PC-9 (cell line): ENCODE measurements around the gene CAPN9.

Source experiments
- EZH2 ChIP-seq: fragments of 200-600 bp; sonication (generic); IDR thresholded peaks from 2 replicates; pipeline ENCODE4 v1.8.0; 2017; ENCODE audit warnings: antibody characterized with exemption, low read depth
- TF ChIP-seq, protein P1 (sequence below): fragments of 200-600 bp; sonication (generic); conservative IDR thresholded peaks from 2 replicates; pipeline ENCODE4 v1.6.1; 2017; ENCODE audit warnings: mixed run types, antibody characterized with exemption, mild to moderate bottlenecking, moderate library complexity

DNA sequence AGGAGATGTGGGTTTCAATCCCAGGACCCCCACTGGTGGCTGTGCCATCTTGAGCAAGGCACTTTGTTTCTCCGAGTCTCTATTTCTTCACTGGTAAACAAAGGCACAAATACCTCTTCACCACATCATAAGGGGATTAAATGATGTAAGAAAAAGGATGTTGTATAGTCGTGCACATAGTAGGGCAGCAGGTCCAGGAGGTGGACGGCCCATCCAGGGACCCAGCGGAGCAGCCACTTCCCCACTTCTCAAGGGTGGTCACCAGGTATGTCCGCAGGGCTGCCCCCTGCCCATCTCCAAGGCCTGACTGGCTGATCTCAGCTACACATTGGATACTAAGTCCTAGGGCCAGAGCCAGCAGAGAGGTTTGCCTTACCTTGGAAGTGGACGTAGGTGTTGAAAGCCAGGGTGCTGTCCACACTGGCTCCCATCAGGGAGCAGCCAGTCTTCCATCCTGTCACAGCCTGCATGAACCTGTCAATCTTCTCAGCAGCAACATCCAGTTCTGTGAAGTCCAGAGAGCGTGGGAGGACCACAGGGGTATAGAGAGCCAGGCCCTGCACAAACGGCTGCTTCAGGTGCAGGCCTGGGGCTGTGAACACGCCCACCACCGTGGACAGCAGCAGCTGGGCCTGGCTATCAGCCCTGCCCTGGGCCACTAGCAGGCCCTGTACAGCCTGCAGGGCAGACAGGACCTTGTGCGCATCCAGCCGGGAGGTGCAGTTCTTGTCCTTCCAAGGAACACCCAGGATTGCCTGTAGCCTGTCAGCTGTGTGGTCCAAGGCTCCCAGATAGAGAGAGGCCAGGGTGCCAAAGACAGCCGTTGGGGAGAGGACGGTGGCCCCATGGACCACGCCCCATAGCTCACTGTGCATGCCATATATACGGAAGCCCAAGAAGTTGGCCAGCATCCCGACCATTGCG lies 37.3 kb upstream of the CAPN9 start:
- TF ChIP-seq, protein P1, sequence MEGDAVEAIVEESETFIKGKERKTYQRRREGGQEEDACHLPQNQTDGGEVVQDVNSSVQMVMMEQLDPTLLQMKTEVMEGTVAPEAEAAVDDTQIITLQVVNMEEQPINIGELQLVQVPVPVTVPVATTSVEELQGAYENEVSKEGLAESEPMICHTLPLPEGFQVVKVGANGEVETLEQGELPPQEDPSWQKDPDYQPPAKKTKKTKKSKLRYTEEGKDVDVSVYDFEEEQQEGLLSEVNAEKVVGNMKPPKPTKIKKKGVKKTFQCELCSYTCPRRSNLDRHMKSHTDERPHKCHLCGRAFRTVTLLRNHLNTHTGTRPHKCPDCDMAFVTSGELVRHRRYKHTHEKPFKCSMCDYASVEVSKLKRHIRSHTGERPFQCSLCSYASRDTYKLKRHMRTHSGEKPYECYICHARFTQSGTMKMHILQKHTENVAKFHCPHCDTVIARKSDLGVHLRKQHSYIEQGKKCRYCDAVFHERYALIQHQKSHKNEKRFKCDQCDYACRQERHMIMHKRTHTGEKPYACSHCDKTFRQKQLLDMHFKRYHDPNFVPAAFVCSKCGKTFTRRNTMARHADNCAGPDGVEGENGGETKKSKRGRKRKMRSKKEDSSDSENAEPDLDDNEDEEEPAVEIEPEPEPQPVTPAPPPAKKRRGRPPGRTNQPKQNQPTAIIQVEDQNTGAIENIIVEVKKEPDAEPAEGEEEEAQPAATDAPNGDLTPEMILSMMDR: no peak
- no peak for TF ChIP-seq EZH2
